ENCODE results near the gene SLC16A12. TPM values are rescaled to one million over a fixed set of nuclear protein-coding genes. Genes with fewer than 3 reads are reported as not detected.
A peak's percentile ranks its signal among the peaks of the same experiment; 100 is the strongest.

Gene SLC16A12
- polyA plus RNA-seq, 1 donor (not counting 4 experiments of a cell fraction or from before 2014, with no cell fraction given) = 0.10 TPM

- H3K27ac ChIP-seq (ENCODE audit: control insufficient read depth, insufficient read depth, low read length) = no peak overlapping the region
- H3K9ac ChIP-seq (ENCODE audit: control insufficient read depth, extremely low read depth, insufficient read depth, low read length) = no peak overlapping the region
- dilution Hi-C loops (cut with MboI; ENCODE audit: extremely low pct_ligation_motif_present, low sequenced_read_pairs) = no loop called here
- no peak overlapping the region for H3K4me3 ChIP-seq (ENCODE audit: control insufficient read depth in 2 of 3, extremely low read depth in 1 of 3, insufficient read depth in 2 of 3, low read depth in 1 of 3, low read length in 3 of 3)
- H2AFZ ChIP-seq (ENCODE audit: control insufficient read depth, low read length) = no peak overlapping the region
- H3K9me3 ChIP-seq (ENCODE audit: control insufficient read depth, low read depth, low read length) = no peaks in the 10 kb centered on the region
- no peaks in the 10 kb centered on the region for H3K9me1 ChIP-seq (ENCODE audit: control insufficient read depth, extremely low read depth, insufficient read depth, low read length)
- FAIRE-seq (peak; percentile 59), DNase-seq (ENCODE audit: low read depth, low spot score) (no peak)
- no peaks in the 10 kb centered on the region for H3K79me2 ChIP-seq (ENCODE audit: control insufficient read depth, insufficient read depth, low read length)
- peaks cover 34% of the 10 kb centered on the region for H3K4me1 ChIP-seq (ENCODE audit: control insufficient read depth, extremely low read depth, insufficient read depth, low read length)
- no peaks in the 10 kb centered on the region for H4K20me1 ChIP-seq (ENCODE audit: control insufficient read depth, extremely low read depth, insufficient read depth, low read length)
- no peaks in the 10 kb centered on the region for H3K36me3 ChIP-seq (ENCODE audit: control insufficient read depth in 2 of 2, extremely low read depth in 1 of 2, insufficient read depth in 2 of 2, low read length in 2 of 2)
- H3K27me3 ChIP-seq (ENCODE audit: control insufficient read depth, extremely low read depth, insufficient read depth, low read length) = no peaks in the 10 kb centered on the region
- no peak for TF ChIP-seq EZH2 (IDR thresholded peaks at IDR 0.05; ENCODE audit: low read length)
- no peak for TF ChIP-seq CTCF (optimal IDR thresholded peaks at IDR 0.05 in 1 of 3, IDR thresholded peaks at IDR 0.05 in 1 of 3, conservative IDR thresholded peaks at IDR 0.05 in 1 of 3; ENCODE audit: extremely low read depth in 1 of 3, insufficient read depth in 2 of 3, low read length in 3 of 3)
- H3K4me2 ChIP-seq (ENCODE audit: control insufficient read depth, extremely low read depth, insufficient read depth, low read depth, low read length) = peak overlapping the region; percentile 27
These were observed 107.8 kb downstream of the SLC16A12 start for GRCh38 chr10:89427629-89428028.

GRCh38 chr10:89426230-89426868 lies 109.0 kb downstream of the SLC16A12 start:
- Histone ChIP-seq H3K79me2 (ENCODE audit: control insufficient read depth, insufficient read depth, low read length) (no peaks in the 10 kb centered on the region), H3K4me3 (ENCODE audit: control insufficient read depth in 2 of 3, extremely low read depth in 1 of 3, insufficient read depth in 2 of 3, low read depth in 1 of 3, low read length in 3 of 3) (no peak overlapping the region), H2AFZ (ENCODE audit: control insufficient read depth, low read length) (peak overlapping the region; percentile 58), H3K4me2 (ENCODE audit: control insufficient read depth, extremely low read depth, insufficient read depth, low read depth, low read length) (no peak overlapping the region), H3K27me3 (ENCODE audit: control insufficient read depth, extremely low read depth, insufficient read depth, low read length) (no peaks in the 10 kb centered on the region), H3K36me3 (ENCODE audit: control insufficient read depth in 2 of 2, extremely low read depth in 1 of 2, insufficient read depth in 2 of 2, low read length in 2 of 2) (no peaks in the 10 kb centered on the region), H3K27ac (ENCODE audit: control insufficient read depth, insufficient read depth, low read length) (no peak overlapping the region), H3K9me3 (ENCODE audit: control insufficient read depth, low read depth, low read length) (no peaks in the 10 kb centered on the region), H3K9ac (ENCODE audit: control insufficient read depth, extremely low read depth, insufficient read depth, low read length) (no peak overlapping the region), H4K20me1 (ENCODE audit: control insufficient read depth, extremely low read depth, insufficient read depth, low read length) (no peaks in the 10 kb centered on the region), H3K4me1 (ENCODE audit: control insufficient read depth, extremely low read depth, insufficient read depth, low read length) (peaks cover 24% of the 10 kb centered on the region), H3K9me1 (ENCODE audit: control insufficient read depth, extremely low read depth, insufficient read depth, low read length) (no peaks in the 10 kb centered on the region)
- FAIRE-seq = peak; percentile 94
- DNase-seq (ENCODE audit: low read depth, low spot score) = no peak
- dilution Hi-C loops (cut with MboI; ENCODE audit: extremely low pct_ligation_motif_present, low sequenced_read_pairs) = no loop called here
- TF ChIP-seq CTCF (optimal IDR thresholded peaks at IDR 0.05 in 1 of 3, IDR thresholded peaks at IDR 0.05 in 1 of 3, conservative IDR thresholded peaks at IDR 0.05 in 1 of 3; ENCODE audit: extremely low read depth in 1 of 3, insufficient read depth in 2 of 3, low read length in 3 of 3) = peak; percentile 57 to 76 (median 60)
- no peak for TF ChIP-seq EZH2 (IDR thresholded peaks at IDR 0.05; ENCODE audit: low read length)

All from keratinocyte (primary cell).